CD4-positive, alpha-beta T cell treated with Interleukin-15 for 1 hour (primary cell): ENCODE measurements around the gene RAP1GDS1.
"Not testable (repeated sequence)": the region's sequence is repeated elsewhere in the genome, so short reads cannot be mapped to it uniquely, and the experiment has no call there.

Experiments used
- DNase-seq: peaks from one replicate; pipeline ENCODE4 v3.0.0-alpha.2; 2020

Gene RAP1GDS1

DNA sequence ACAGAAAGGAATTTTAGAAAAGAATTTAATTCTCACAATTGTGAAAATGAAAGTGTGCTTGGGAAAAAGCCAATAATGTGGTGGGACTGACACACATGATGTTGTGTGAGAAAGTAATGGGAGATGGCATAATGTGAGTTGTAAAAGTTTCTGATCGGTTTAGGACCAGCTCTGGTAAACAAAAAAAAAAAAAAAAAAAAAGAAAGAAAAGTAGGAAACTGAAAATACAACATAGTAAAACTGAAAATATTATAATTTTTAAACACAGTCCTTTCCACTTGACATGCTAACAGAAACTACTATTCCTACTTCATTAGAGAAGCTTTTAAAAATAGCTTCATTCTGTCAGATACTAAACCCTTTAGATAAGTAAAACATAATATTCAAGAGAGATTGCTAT is 28.2 kb downstream of the RAP1GDS1 start:
- DNase-seq: no peak

DNA sequence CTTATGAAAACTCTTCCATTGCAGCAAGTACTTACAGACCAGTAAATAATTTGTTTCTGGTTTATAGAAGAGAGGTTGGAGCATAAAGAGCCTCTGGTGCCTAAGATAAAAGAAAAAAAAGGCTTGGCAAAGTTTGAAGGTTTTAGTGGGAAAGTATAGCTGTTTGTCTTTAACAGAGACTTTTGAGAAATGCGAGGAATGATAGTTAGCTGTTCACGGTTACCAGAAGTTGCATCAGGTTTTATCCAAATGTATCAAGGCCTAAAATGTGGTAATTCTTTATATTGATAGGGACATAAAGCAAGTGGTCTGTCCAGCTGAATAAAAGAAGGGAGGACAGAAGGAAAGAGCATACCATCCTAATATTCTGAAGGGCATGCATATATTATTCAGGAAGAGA is 29.3 kb downstream of the RAP1GDS1 start:
- DNase-seq: no peak

DNA sequence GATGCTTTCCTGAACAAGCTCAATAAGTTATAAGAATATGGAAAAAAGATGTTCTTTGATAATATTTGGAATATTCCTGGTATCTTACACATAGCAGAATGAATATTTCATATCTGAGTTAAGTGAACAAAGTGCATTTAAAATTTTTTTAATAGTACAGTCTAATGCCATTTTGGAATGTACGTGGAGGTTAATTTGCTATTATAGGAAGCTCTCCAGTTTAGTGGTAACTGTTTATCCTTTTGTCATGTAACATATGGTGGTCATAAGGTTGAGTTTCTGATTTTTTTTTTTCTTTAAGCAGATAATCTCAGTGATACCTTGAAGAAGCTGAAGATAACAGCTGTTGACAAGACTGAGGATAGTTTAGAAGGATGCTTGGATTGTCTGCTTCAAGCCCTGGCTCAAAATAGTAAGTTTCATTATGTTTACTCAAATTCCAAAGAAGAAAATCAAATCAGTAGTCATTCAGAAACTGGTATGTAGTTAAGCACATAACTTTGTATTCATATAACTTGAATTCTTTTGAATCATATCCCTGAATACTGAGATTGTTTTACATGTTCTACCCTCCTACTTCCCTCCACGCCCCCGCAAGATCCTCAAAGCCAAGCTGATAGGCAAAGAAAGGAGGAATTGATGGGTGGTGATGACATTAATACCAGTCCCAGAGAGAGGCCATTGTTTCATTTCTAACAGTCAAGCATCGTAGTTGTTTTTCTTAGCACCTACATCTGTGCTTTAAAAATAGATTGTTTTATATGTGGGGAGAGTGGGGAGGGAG is 32.1 kb downstream of the RAP1GDS1 start:
- no peak for DNase-seq

GRCh38 chr4:98298022-98298421 is 36.8 kb downstream of the RAP1GDS1 start:
- no peak for DNase-seq

GRCh38 chr4:98300706-98301105 is 39.5 kb downstream of the RAP1GDS1 start:
- no peak for DNase-seq

GRCh38 chr4:98305576-98305975 is 44.4 kb downstream of the RAP1GDS1 start:
- no peak for DNase-seq

GRCh38 chr4:98310867-98311266 is 49.7 kb downstream of the RAP1GDS1 start:
- no peak for DNase-seq

DNA sequence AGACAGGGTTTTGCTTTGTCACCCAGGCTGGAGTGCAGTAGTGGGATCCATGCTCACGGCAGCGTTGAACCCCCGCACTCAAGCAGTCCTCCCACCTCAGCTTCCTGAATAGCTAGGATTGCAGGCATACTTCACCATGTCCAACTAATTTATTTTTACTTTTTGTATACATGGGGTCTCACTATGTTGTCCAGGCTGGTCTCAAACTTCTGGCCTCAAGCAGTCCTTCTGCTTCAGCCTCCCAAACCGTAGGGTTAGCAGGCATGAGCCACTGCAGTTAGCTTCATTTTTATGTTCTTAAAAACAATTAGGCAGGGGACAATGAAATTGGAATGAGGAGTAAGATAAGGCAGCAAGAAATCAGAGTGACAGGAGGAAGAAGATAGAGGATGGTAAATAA is 50.5 kb downstream of the RAP1GDS1 start:
- DNase-seq: no peak

GRCh38 chr4:98314791-98315565 is 53.8 kb downstream of the RAP1GDS1 start:
- DNase-seq: no peak

GRCh38 chr4:98318521-98318920 is 57.3 kb downstream of the RAP1GDS1 start:
- no peak for DNase-seq

DNA sequence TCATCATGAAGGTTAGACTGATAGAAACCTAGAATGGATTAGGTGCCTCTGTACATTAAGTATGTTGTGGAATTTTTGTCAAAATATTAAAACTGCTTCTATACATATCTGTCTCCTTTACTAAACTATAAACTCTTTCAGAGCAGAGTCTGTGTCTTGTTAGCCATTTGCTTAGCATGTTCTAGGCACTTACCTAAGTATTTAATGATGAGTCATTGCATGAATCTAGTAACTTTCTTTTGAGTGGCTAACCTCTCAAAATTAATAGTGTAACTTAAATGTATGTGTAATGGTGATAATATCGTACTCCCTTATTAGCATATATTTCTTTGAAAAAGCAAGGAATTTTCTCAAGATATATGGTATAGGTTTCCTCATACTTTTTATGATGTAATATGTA is 57.8 kb downstream of the RAP1GDS1 start:
- DNase-seq: no peak

DNA sequence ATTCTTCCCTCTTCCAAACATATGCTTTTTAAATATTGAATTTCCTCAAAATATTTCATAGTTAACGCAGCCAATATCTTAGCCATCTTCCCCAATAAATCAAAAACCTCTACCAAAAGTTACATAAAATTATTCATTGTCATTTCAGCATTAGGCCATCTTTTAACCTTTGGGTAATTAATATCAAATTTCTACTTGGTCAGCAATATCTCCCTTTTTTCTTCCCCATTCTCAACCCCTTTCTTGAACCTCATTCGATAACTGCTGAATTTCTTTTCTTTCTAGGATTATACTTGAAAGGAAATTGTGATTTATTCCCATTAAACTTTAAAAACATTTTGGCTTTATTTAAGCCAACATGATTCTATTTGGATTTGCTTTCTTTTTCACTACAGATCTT is 65.0 kb downstream of the RAP1GDS1 start:
- DNase-seq: no peak

DNA sequence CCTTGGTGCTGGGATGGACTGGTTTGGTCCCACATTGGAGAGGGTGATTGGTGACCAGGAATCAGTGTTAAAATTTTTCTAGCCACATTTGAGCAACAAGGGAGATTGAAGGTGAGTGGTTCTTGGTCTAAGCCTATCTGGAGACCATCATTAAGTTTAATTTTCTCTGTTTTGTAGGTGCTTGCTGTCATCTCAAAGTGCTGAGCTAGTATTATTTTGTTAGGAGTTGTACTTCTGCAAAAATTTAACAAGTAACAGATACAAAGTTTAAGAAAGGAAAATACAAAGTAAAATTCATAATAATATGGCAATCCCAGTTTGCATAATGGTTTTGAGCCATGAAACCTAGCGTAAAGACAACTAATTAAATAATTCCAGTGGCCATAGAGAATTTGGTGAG is 66.5 kb downstream of the RAP1GDS1 start:
- DNase-seq: no peak

DNA sequence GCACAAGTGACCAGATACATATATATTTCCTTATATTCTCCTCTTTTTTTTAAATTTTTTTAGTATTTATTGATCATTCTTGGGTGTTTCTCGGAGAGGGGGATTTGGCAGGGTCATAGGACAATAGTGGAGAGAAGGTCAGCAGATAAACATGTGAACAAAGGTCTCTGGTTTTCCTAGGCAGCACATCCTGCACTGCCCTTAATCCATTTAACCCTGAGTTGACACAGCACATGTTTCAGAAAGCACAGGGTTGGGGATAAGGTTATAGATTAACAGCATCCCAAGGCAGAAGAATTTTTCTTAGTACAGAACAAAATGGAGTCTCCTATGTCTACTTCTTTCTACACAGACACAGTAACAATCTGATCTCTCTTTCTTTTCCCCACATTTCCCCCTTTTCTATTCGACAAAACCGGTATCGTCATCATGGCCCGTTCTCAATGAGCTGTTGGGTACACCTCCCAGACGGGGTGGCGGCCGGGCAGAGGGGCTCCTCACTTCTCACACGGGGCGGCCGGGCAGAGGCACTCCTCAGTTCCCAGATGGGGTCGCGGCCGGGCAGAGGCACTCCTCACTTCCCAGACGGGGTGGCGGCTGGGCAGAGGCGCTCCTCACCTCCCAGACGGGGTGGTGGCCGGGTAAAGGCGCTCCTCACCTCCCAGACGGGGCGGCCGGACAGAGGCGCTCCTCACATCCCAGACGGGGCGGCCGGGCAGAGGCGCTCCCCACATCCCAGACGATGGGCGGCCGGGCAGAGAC is 68.9 kb downstream of the RAP1GDS1 start:
- DNase-seq: not testable (repeated sequence)

DNA sequence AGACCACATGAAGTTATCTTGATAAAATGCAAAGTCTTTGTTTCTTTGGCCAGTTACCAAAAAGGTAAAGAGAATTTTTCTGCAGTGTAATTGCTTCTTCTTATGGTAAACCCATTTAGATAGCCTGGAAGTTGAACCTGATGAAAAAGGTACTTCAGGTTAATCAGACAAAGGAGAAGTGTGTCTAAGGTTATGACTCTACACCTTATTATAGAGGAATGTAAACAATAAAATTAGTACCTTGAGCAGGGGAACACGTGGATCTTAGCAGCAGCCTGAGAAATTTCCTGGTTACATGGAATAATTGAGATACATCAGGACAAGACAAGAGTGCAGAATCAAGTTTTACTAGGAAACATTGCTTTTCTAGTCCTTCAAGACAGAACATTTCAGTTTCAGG is 70.8 kb downstream of the RAP1GDS1 start:
- DNase-seq: no peak

- DNase-seq: no peak
Observed at GRCh38 chr4:98334461-98334860, 73.3 kb downstream of the RAP1GDS1 start.

GRCh38 chr4:98338761-98339438 is 77.7 kb downstream of the RAP1GDS1 start:
- no peak for DNase-seq

- no peak for DNase-seq
Observed at GRCh38 chr4:98341309-98341708, 80.1 kb downstream of the RAP1GDS1 start.

- DNase-seq: no peak
Observed at GRCh38 chr4:98343626-98344025, 82.4 kb downstream of the RAP1GDS1 start.

GRCh38 chr4:98345838-98346237 is 84.7 kb downstream of the RAP1GDS1 start:
- no peak for DNase-seq

GRCh38 chr4:98352396-98352795 is 91.2 kb downstream of the RAP1GDS1 start:
- DNase-seq: no peak

DNA sequence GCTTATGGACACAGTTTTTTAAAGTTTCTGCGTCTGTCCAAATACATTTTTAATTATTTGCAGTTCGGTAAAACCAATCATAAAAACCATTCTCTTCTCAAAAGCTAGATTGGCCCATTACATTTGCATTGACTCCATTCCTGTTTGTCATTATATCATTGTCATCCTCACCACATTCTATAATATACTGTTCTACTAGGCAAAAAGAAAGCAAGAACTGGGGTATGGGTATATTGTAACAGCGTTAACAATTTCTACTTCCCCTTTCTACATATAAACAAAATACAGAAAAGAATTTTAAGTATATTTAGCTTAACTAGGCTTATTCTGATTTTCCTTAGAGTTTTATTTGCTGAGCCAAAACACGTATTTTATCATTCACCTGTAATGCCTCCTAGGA is 91.8 kb downstream of the RAP1GDS1 start:
- no peak for DNase-seq

DNA sequence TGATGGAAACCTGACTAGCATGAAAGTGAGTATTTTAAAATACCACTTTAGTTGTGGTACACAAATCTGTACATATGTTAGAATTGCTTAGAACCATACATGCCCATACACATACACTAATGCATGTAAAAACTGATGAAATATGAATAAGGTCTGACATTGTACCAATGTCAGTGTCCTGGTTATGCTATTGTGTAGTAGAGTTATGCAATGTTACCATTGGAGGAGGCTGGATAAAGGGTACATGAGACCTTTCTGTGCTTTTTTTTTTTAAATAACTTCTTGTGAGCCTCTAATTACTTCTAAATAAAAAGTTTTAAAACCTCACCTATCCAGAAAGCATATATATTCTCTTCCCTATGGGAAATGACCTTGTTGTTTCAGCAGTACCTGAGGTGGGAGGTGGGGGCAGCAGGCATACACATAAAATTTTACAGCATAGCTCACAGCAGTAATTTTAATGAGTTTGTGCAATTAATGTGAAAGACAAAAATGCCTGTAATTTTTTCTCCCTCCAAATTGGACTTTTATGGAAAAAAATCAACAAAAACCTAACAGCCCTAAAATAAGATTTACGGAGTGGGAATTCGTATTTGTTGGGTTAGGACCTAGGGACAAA is 97.6 kb downstream of the RAP1GDS1 start:
- DNase-seq: no peak
